ENCODE data around the gene ADGRV1.
"Not testable (repeated sequence)": the region's sequence is repeated elsewhere in the genome, so short reads cannot be mapped to it uniquely, and the experiment has no call there.

The ADGRV1 gene

DNA sequence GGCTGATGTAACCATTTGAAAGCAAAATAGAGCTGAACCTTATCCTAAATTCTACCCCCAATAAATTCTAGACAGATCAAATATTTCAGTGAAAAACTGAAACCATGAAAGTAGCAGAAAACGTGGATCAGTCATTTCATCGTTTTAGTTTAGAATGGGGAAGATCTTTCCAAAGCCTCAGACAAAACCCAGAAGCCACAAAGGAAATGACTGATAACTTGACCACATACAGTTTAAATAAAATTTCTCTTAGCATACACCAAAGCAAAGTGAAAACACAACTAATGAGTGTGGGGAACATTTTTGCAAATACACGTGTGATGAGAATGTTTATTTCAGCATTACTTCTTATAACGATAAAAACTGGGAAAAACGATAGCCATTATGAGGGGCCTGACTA lies 284.8 kb downstream of the ADGRV1 start:
- Histone ChIP-seq H3K9me3 (ENCODE audit: insufficient read depth, low read length, severe bottlenecking) (no peaks in the 10 kb centered on the region), H3K79me2 (ENCODE audit: insufficient read depth, low read length) (no peaks in the 10 kb centered on the region)
- no peak for DNase-seq

DNA sequence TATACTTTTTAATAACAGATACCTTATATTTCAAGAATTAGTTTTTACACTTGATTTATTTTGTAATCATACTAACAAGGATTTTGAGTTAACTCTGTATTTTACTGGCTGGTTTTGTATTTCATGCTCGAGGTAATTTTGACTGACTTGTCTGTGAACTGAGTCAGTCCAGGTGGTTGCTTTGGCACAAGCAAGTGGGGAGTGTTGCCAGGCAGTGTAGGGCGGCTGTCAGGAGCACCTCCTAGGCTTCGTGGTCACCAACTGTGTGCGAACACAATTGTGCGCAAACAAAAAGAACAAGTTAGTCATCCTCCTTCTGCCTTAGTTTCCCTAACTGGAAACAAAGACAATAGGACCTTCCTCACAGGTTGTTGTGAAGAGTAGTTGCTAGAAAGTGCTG lies 286.3 kb downstream of the ADGRV1 start:
- no peaks in the 10 kb centered on the region for H4K20me1 ChIP-seq (ENCODE audit: insufficient read depth, low read length)
- no peaks in the 10 kb centered on the region for H3K36me3 ChIP-seq (ENCODE audit: insufficient read depth, low read length)
- no peak overlapping the region for H3K27ac ChIP-seq (ENCODE audit: low read length)
- no peaks in the 10 kb centered on the region for H3K9me3 ChIP-seq (ENCODE audit: insufficient read depth, low read length, severe bottlenecking)
- H3K9ac ChIP-seq (ENCODE audit: low read depth, low read length), result no peak overlapping the region
- H3K4me3 ChIP-seq (ENCODE audit: low read depth in 1 of 2, low read length in 2 of 2), result no peak overlapping the region
- H3K27me3 ChIP-seq (ENCODE audit: insufficient read depth, low read length, poor library complexity), result no peaks in the 10 kb centered on the region
- TF ChIP-seq, protein P1, sequence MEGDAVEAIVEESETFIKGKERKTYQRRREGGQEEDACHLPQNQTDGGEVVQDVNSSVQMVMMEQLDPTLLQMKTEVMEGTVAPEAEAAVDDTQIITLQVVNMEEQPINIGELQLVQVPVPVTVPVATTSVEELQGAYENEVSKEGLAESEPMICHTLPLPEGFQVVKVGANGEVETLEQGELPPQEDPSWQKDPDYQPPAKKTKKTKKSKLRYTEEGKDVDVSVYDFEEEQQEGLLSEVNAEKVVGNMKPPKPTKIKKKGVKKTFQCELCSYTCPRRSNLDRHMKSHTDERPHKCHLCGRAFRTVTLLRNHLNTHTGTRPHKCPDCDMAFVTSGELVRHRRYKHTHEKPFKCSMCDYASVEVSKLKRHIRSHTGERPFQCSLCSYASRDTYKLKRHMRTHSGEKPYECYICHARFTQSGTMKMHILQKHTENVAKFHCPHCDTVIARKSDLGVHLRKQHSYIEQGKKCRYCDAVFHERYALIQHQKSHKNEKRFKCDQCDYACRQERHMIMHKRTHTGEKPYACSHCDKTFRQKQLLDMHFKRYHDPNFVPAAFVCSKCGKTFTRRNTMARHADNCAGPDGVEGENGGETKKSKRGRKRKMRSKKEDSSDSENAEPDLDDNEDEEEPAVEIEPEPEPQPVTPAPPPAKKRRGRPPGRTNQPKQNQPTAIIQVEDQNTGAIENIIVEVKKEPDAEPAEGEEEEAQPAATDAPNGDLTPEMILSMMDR (IDR thresholded peaks at IDR 0.05; ENCODE audit: borderline replicate concordance, extremely low read depth, low read length, poor library complexity, severe bottlenecking), result no peak
- no peak for TF ChIP-seq EZH2 (IDR thresholded peaks at IDR 0.05; ENCODE audit: borderline replicate concordance, low read depth, low read length, severe bottlenecking)
- no peak for DNase-seq
- no peaks in the 10 kb centered on the region for H3K79me2 ChIP-seq (ENCODE audit: insufficient read depth, low read length)
- ATAC-seq (ENCODE audit: insufficient read depth, low read depth), result no peak
- H3K4me2 ChIP-seq (ENCODE audit: insufficient read depth, low read length), result no peak overlapping the region
- H3K4me1 ChIP-seq (ENCODE audit: insufficient read depth, low read length), result no peaks in the 10 kb centered on the region
- H2AFZ ChIP-seq (ENCODE audit: low read depth, low read length), result no peak overlapping the region

More for the DNA sequence above, 284.8 kb downstream of the ADGRV1 start:
- ATAC-seq (ENCODE audit: insufficient read depth, low read depth), result no peak
- no peaks in the 10 kb centered on the region for H4K20me1 ChIP-seq (ENCODE audit: insufficient read depth, low read length)
- no peaks in the 10 kb centered on the region for H3K36me3 ChIP-seq (ENCODE audit: insufficient read depth, low read length)
- no peak overlapping the region for H3K4me2 ChIP-seq (ENCODE audit: insufficient read depth, low read length)
- H3K9ac ChIP-seq (ENCODE audit: low read depth, low read length), result no peak overlapping the region
- no peak overlapping the region for H3K27ac ChIP-seq (ENCODE audit: low read length)
- H2AFZ ChIP-seq (ENCODE audit: low read depth, low read length), result no peak overlapping the region
- H3K4me1 ChIP-seq (ENCODE audit: insufficient read depth, low read length), result no peaks in the 10 kb centered on the region
- no peaks in the 10 kb centered on the region for H3K27me3 ChIP-seq (ENCODE audit: insufficient read depth, low read length, poor library complexity)
- TF ChIP-seq, protein P1 (IDR thresholded peaks at IDR 0.05; ENCODE audit: borderline replicate concordance, extremely low read depth, low read length, poor library complexity, severe bottlenecking), result no peak
- TF ChIP-seq EZH2 (IDR thresholded peaks at IDR 0.05; ENCODE audit: borderline replicate concordance, low read depth, low read length, severe bottlenecking), result no peak
- no peak overlapping the region for H3K4me3 ChIP-seq (ENCODE audit: low read depth in 1 of 2, low read length in 2 of 2)

DNA sequence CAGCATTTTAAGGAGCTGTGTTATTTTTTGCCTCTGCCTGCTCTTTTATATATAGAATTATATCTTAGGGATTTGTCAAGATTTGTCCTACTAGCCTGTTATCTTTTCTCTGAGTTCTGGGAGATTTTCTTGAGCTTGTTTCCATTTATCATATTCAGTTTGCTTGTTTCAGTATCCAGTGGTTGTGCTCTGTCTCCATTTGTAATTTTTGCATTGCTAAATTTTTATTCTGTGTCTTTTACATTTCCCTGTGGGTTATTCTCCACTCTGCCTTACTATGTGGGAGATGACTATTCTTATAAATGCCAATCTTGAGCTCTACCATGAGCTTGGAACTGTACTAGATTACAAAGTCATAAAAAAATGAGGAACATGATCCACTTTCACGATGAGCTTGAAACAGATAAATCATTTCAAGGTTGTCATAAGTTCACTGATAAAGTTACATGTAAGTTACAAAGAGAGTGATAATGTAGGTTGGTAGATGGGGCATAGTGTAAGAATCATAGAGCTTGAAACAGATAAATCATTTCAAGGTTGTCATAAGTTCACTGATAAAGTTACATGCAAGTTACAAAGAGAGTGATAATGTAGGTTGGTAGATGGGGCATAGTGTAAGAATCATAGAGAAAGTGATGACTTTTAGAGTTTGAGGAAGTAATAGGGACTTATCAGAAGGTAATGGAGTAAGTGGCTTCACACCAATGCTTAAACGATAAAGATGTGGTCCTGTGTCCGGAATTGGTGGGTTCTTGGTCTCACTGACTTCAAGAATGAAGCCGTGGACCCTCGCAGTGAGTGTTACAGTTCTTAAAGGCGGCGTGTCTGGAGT lies 287.3 kb downstream of the ADGRV1 start:
- no peak overlapping the region for H3K4me2 ChIP-seq (ENCODE audit: insufficient read depth, low read length)
- no peaks in the 10 kb centered on the region for H3K36me3 ChIP-seq (ENCODE audit: insufficient read depth, low read length)
- no peaks in the 10 kb centered on the region for H3K79me2 ChIP-seq (ENCODE audit: insufficient read depth, low read length)
- H2AFZ ChIP-seq (ENCODE audit: low read depth, low read length), result no peak overlapping the region
- H3K4me1 ChIP-seq (ENCODE audit: insufficient read depth, low read length), result no peaks in the 10 kb centered on the region
- no peak overlapping the region for H3K4me3 ChIP-seq (ENCODE audit: low read depth in 1 of 2, low read length in 2 of 2)
- H3K9ac ChIP-seq (ENCODE audit: low read depth, low read length), result no peak overlapping the region
- TF ChIP-seq EZH2 (IDR thresholded peaks at IDR 0.05; ENCODE audit: borderline replicate concordance, low read depth, low read length, severe bottlenecking), result no peak
- TF ChIP-seq, protein P1 (IDR thresholded peaks at IDR 0.05; ENCODE audit: borderline replicate concordance, extremely low read depth, low read length, poor library complexity, severe bottlenecking), result no peak
- no peaks in the 10 kb centered on the region for H3K27me3 ChIP-seq (ENCODE audit: insufficient read depth, low read length, poor library complexity)
- H3K27ac ChIP-seq (ENCODE audit: low read length), result no peak overlapping the region
- ATAC-seq (ENCODE audit: insufficient read depth, low read depth) (no peak), DNase-seq (no peak)
- no peaks in the 10 kb centered on the region for H4K20me1 ChIP-seq (ENCODE audit: insufficient read depth, low read length)
- H3K9me3 ChIP-seq (ENCODE audit: insufficient read depth, low read length, severe bottlenecking), result no peaks in the 10 kb centered on the region

DNA sequence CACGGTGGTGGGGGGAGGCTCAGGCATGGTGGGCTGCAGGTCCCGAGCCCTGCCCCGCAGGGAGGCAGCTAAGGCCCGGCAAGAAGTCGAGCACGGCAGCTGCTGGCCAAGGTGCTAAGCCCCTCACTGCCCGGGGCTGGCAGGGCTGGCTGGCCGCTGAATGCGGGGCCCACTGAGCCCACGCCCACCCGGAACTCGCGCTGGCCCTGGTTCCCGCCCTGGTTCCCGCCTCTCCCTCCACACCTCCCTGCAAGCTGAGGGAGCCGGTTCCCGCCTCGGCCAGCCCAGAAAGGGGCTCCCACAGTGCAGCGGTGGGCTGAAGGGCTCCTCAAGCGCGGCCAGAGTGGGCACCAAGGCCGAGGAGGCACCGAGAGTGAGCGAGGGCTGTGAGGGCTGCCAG lies 289.0 kb downstream of the ADGRV1 start:
- not testable (repeated sequence) for H3K4me1 ChIP-seq (ENCODE audit: insufficient read depth, low read length); DNase-seq; H3K79me2 ChIP-seq (ENCODE audit: insufficient read depth, low read length); H3K4me3 ChIP-seq (ENCODE audit: low read depth in 1 of 2, low read length in 2 of 2); H3K9ac ChIP-seq (ENCODE audit: low read depth, low read length); H2AFZ ChIP-seq (ENCODE audit: low read depth, low read length); H3K9me3 ChIP-seq (ENCODE audit: insufficient read depth, low read length, severe bottlenecking); H3K4me2 ChIP-seq (ENCODE audit: insufficient read depth, low read length); H3K27ac ChIP-seq (ENCODE audit: low read length); H3K36me3 ChIP-seq (ENCODE audit: insufficient read depth, low read length); ATAC-seq (ENCODE audit: insufficient read depth, low read depth); H3K27me3 ChIP-seq (ENCODE audit: insufficient read depth, low read length, poor library complexity); H4K20me1 ChIP-seq (ENCODE audit: insufficient read depth, low read length)

Data from DND-41 (cell line).